GM12801 (cell line): ENCODE results near the gene LMTK2.

Experiments
- CTCF ChIP-seq: IDR thresholded peaks from one replicate; pipeline ENCODE4 v1.5.1; 2011; ENCODE audit warnings: control low read depth; ENCODE audit not compliant: insufficient read length; ENCODE audit errors: extremely low read depth

The LMTK2 gene

GRCh38 chr7:98192781-98193457 is 86.3 kb downstream of the LMTK2 start:
- no peak for TF ChIP-seq CTCF

GRCh38 chr7:98193474-98194180 is 87.0 kb downstream of the LMTK2 start:
- no peak for TF ChIP-seq CTCF

- TF ChIP-seq CTCF: no peak
Measured at GRCh38 chr7:98194186-98194585, 87.5 kb downstream of the LMTK2 start.

GRCh38 chr7:98194672-98195457 is 88.2 kb downstream of the LMTK2 start:
- no peak for TF ChIP-seq CTCF

- no peak for TF ChIP-seq CTCF
Measured at GRCh38 chr7:98196706-98197605, 90.3 kb downstream of the LMTK2 start.

- TF ChIP-seq CTCF: no peak
Measured at GRCh38 chr7:98199131-98199530, 92.5 kb downstream of the LMTK2 start.
